HUDEP-2 (cell line): Measurements from ENCODE around the gene HARBI1.
"Not testable (repeated sequence)": the region's sequence is repeated elsewhere in the genome, so short reads cannot be mapped to it uniquely, and the experiment has no call there.

Source experiments
- DNase-seq, 76 experiments: peaks; one replicate each; lab custom pipeline; 2025; ENCODE audit not compliant: unreplicated experiment in 76 of 76; lab: John Stamatoyannopoulos, UW

Gene HARBI1

DNA sequence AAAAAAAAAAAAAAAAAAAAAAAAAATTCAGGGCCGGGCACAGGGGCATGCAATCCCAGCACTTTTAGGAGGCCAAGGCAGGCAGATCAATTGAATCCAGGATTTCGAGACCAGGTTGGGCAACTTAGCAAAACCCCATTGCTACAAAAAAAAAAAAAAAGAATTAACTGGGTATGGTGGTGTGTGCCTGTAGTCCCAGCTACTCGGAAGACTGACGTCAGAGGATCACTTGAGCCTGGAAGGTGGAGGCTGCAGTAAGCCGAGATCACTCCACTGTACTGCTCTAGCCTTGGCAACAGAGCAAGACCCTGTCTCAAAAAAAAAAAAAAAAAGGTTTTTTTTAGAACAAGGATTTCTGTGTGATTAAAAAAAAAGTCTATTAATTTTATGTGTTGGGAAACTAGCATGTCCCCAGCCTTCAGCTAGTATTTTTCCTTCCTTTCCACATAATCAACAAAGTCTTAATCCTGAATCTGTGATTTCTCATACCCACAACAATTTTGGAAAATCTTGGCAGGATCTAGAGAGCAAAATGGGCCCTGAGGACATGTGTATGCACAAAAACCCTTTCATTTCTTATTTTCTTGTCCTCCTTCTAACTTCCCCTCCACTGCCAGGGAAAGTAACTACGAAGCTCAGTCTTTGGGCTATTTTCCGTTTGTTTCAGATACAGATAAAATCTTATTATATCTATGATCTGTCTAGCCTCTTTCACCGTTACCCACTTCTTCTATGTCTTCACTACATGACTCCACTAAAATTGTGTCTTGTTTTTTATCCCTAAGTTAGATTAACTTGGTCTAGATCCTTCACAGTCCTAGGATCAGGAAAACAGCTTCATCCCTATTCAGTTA lies 17.5 kb downstream of the HARBI1 start:
- DNase-seq, result no peak

DNA sequence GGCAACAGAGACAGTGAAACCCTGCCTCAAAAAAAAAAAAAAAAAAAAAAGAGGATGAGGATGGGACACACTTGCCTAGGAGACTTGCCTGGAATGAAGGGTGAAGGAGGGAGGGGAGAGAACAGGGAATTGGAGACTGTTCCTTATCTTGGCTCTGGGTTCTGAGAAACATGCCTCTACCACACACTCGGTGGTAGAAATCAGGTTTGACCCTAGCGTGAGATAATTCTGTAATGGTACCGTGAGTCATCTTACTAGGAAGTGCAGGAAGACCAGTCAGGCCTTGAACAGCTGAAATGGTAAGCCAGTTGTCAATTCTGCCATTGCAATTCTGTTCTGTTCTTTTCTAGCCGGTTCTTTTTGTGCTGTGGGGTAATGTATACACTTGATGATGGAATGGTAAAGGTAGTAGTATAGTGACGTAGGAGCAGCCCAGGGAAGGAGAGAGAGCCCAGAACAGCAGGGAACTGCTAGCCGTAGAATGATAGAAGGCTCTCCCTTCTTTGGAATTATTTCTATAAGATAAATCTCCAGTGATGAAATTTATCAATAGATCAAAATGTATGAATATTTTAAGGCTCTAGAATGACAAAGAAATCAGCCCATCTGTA lies 19.3 kb downstream of the HARBI1 start:
- peak in 43 of 76 experiments; percentile 5 to 69 (median 42) for DNase-seq

DNA sequence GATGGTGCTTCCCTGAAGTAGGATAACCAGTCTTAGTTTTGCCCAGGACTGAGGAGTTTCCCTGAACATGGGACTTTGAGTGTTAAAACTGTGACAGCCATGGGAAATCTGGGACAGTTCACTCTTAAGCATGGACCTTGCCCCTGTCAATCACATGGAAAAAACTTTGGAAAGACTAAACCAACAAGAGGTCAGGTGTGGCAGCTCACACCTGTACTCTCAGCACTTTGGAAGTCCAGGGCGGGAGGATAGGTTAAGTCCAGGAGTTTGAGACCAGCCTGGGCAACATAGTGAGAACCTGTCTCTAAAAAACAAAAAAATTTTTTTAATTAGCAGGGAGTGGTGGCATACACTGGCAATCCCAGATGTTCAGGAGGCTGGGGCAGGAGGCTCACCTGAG lies 19.9 kb downstream of the HARBI1 start:
- DNase-seq, result no peak

DNA sequence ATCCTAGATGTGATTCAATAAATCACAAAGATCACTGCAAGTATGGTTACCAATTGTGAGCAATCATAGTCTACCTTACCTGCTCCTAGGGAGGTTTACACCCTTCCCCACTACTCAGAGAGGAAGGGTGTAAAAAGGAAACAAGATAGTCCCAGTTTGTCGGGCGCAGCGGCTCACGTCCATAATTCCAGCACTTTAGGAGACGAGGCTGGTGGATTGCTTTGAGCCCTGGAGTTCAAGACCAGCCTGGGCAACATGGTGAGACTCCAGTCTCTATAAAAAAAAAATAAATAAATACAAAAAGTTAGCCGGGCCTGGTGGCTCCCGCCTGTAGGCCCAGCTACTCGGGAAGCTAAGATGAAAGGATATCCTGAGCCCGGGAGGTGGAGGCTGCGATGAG lies 22.2 kb downstream of the HARBI1 start:
- DNase-seq, result no peak

DNA sequence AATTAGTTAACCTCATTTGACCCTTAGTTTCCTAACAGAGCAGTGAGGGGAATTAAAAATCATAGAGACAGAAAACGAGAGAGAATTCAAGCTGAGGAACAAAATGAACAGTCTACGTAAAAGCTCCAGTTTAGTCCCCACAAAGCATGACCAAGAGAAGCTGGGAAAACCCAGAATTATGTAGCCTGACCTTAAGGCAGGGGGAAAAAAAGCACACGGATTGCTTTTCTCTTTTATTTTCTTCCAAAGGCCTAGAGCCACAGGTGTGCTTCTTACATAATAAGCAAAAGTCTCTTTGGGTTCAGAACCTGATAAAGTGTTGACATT lies 22.7 kb downstream of the HARBI1 start:
- DNase-seq, result no peak

DNA sequence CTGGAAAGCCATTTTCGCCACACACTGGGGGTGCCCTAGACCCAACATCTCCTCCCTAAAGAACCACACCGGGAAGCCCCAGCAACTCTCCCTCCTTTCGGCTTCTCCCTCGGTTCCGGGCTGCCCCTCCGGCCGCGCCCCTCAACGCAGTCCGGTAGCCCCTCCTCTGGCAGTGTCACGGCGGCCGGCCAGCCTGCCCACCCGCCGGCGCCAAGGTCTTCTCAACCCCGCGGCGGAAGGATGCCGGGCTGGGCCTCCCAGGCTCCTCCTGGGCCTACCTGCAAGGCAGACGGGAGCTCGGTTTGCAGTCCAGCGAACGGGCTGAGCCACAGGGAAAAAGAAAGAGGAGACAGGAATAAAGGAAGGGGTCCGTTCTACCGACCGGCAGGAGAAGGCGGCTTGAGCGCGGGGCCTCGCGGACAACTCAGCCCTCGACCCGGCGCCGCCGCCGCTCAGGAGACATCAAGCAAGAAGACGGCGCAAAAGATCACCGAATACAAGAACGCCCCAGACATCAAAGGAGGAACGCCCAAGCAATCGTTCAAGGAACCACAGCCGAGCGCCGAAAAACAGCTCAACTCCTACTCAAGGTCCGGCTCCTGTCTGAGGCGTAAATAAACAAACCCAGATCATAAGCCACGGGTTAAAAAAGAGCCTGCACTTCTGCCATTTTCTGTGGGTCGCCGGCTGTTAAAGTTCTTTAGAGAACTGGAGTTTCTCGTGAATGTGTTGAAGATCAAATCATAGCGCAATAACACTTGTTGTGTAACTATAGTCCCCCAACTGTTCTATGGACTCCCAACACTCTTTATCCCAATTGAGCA lies 23.3 kb downstream of the HARBI1 start, which contains the start of gene AMBRA1:
TSS of gene AMBRA1 (minus strand) at position 474 of the 824 bp plus-strand sequence. CDS start 45,643 bp downstream, outside the sequence.
- DNase-seq, result peak in 75 of 76 experiments; percentile 22 to 89 (median 74)

DNA sequence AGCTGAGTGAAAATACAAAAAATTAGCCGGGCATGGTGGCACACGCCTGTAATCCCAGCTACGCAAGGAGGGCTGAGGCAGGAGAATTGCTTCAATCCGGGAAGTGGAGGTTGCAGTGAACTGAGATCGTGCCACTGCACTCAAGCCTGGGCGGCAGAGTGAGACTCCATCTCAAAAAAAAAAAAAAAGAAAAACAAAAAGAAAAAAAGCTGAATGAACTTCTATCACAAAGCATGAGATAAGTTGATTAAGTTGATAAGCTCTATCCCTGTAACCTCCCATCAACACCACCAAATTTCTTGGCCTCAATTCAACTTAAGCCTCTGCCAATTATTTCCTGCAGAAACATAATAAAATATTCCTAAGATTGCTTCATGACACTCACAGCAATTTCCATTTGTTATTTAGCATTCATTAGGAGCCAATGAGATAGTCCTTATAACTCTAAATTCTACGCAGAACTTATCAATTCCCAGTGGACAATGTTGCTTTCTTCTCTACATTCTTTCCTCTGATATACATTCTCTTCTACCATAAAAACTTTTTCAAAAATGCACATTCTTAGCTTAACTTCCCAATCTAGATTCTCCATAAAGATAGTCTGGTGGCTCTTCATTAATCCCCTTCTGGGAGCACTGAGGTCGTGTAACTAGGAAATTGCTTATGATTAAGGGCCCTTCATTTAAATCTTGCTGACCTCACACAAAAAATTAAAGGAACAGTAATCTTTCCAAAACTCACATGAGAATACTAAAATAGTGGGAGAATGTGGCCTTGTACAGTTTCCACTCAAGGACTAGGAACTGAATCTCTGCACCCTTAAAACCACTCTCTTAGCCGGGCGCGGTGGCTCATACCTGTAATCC lies 26.1 kb downstream of the HARBI1 start:
- no peak for DNase-seq

DNA sequence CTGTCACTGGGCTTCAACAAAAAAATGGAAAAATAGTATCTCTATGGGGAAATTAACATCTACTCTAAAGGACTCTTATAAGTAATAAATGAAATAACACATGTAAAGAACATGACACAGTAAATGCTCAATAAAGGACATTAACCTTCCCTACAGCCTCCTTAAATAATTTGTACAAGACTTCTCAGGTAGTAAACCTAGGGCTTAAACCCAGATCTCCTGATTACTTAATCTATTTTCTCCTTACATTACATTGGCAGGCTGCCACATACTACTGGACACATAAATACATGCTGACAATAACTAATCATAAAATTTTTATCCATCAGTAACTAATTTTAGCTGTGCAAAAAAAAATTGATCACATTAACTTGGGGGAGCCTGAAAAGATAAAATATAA lies 28.1 kb downstream of the HARBI1 start:
- peak in 2 of 76 experiments; percentile 15 to 22 for DNase-seq

DNA sequence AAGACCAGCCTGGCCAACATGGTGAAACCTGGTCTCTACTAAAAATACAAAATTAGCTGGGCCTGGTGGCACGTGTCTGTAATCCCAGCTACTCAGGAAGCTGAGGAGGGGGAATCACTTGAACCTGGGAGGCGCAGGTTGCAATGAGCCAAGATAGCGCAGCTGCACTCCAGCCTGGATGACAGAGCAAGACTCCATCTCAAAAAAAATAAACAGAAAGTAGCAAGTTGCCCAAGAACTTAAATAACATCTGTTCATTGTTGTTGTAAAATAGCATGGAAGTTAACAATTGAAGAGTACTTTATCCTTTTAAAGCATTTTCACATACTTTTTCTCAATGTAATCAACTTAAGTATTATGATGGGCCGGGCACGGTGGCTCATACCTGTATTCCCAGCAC lies 28.9 kb downstream of the HARBI1 start:
- DNase-seq, result no peak

DNA sequence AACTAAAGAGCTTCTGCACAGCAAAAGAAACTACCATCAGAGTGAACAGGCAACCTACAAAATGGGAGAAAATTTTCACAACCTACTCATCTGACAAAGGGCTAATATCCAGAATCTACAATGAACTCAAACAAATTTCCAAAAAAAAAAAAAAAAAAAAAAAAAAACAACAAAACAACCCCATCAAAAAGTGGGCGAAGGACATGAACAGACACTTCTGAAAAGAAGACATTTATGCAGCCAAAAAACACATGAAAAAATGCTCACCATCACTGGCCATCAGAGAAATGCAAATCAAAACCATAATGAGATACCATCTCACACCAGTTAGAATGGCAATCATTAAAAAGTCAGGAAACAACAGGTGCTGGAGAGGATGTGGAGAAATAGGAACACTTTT lies 33.5 kb downstream of the HARBI1 start:
- not testable (repeated sequence) for DNase-seq

DNA sequence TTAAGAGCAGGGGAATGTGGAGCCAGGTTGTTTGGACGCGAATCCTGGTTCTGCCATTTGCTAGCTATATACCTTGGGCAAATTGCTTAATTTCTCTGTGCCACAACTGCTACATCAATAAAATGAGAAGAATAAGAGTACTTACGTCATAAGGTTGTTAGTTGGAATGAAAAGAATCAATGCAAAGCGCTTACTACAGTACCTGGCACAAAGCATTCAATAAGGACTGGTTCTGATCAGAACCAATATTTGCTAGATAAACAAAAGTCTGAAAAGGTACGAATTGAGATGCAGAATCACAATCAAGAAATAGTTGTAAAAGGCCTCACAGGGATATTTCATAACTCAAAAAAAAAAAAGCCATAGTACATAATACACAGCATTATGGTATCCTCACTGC lies 34.4 kb downstream of the HARBI1 start:
- no peak for DNase-seq

DNA sequence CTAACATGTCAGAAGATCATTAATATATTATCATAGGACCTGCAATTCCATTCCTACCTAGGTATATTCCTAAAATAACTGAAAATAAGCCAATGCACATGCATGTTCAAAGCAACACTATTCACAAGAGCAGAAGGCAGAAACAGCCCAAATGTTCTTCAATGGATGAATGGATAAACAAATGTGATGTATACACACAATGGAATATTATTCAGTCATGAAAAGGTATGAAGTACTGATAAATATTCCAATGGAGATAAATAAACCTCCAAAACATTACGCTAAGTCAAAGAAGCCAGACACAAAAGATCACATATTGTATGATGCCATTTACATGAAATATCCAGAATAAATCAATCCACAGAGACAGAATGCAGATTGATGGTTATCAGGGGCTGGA lies 40.0 kb downstream of the HARBI1 start:
- DNase-seq, result no peak

DNA sequence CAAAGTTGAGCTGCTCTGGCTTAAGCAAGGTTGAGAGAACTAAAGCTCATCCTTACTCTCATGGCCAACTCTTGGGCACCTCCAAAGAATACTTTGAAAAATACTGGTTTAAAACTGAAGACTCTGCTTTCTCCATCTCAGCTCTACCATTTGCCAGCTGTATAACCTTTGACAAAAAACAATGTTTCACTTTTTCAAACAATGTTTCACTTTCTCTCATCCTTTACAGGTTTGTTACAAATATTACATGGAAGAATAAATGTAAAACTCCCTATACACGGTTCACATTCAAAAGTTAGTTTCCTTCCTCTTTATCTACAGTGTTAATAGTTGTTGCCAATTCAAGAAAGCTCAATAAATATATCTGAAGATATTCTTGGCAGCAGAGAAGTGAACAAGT lies 42.4 kb downstream of the HARBI1 start:
- DNase-seq, result no peak

DNA sequence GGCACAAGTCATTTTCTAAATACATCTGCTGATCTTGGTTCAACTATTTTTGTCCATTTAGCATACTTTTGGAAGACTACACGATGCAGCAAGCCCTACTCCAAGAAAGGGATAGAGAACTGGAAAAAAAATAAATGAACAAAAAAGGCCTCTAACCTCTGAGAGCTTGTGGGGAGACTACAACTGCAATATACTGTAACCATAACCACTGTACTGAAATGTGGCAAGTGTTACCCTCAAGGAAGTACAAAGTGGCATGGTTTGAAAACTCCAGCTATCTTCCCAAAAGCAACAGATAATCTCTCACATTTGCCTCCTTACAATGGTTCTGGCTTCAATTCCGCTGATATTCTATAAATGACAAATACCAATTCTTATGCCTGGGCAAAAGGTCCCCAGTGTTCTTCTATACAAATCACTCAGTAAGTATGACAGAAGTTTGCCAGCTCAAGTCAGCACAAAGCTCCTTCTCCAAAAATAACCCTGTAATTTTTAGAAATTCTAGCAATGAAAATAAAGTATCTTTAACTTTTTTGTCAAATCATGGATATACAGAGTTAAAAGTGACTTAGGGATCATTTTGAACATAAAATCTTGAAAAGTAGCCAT lies 46.1 kb downstream of the HARBI1 start:
- DNase-seq, result no peak

DNA sequence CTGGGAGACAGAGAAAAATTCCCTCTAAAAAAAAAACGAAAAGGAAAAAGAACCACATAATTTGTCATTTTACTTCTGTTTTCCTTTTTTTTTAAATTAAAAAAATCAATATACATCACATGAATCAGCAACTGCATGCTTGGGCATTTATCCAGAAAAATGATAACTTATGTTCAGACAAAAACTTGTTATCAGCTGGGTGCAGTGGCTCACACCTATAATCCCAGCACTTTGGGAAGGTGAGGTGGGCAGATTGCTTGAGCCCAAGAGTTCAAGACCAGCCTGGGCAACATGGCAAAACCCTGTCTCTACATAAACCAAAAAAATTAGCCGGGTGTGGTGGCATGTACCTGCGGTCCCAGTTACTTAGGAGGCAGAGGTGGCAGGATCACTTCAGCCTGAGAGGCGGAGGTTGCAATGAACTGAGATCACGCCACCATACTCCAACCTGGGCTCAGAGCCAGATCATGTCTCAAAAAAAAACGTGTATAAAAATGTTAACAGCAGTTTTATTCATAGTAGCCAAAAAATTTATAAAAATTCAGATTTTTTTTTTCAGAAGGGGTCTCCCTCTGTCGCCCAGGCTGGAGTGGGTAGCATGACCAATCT lies 51.7 kb downstream of the HARBI1 start:
- DNase-seq, result peak in 21 of 76 experiments; percentile 3 to 56 (median 19)

DNA sequence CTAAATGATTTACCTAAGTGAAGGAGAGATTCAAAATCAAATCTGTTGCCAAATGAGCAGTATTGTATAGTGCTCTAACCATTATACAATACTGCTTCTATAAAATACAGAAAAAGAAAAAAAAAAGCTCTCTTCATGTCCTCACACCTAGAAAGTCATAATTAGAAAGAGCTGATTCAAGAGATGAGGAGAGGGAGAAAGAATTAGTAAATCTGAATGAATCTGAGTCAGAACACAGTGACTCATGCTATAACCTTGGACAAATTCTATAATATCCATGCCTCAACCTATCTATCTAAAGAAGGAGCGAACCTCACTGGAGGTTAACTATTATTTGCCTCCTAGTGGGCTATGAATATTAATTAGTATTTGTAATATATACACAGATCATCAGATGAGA lies 52.6 kb downstream of the HARBI1 start:
- no peak for DNase-seq

DNA sequence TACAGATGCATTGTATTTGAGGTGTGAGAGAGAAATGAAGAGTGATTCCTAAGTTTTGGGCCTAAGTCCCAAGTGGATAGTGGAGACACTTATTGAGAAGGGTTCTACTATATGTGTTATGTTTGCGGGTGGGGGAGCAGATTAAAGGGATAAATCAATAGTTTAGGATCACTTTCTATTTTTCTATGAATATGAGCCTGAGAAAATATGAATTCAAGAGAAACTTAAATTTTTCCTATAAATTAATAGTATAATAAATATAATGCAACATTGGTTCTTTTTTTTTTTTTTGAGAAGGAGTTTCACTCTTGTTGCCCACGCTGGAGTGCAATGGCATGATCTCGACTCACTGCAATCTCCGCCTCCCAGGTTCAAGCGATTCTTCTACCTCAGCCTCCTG lies 54.5 kb downstream of the HARBI1 start:
- no peak for DNase-seq

DNA sequence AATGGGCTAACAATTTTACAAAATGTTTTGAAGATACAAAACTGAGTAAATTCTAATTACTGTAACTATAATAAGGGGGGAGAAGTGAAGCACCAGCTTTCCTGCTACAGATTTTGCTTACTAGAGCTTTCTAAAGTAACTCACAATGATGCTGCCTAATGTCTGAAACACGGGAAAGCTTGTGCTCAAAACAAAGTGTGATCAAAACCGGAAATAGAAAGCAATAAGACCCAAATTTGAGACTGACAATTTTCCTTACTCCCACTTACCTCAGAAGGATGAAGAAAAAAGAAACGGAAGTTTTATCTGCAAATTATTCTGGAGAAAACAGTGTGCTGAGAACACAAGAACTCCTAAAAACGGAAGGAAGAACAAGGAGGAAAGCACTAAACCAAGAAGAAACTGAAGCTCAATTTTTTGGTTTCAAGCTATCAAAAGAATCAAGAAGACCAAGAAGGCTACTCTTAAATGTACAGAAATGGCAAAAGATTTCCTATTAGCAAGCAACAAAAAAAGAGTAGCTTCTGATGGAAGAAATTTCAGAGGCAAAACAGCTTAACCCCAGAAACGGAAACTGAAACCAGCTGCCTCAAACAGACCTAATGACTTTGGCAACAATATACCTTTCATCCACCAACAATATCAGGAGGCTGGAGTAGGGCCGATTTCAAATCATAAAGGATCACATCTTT lies 56.6 kb downstream of the HARBI1 start:
- peak in 6 of 76 experiments; percentile 13 to 26 (median 20) for DNase-seq

DNA sequence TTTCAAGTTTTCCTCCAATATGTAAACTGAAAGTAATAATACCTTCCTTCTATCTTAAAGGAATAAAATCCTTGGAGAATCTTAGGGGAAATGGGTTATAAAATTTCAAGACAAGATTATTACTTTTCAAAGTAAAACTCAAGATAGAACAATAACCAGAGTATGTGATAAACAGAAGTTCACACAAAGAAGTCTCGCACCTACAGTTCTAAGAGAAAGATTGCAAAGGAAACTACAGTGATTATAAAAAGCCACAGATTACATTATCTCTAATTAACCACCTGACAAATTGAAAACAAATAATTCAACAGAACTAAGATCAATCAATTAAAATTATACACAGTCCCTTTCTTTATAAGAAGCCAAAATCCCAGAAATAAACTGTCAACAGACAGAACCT lies 57.2 kb downstream of the HARBI1 start:
- DNase-seq, result no peak
